ENCODE measurements around the gene ASB18.

- TF ChIP-seq POLR2A (IDR thresholded peaks at IDR 0.05) (no peak), CTCF (IDR thresholded peaks at IDR 0.05) (no peak)
Measured at GRCh38 chr2:236146436-236146835, 117.8 kb downstream of the ASB18 start.

Data from Peyer's patch (tissue), 4 donors.